ENCODE measurements around the gene CFAP57.

Gene CFAP57

DNA sequence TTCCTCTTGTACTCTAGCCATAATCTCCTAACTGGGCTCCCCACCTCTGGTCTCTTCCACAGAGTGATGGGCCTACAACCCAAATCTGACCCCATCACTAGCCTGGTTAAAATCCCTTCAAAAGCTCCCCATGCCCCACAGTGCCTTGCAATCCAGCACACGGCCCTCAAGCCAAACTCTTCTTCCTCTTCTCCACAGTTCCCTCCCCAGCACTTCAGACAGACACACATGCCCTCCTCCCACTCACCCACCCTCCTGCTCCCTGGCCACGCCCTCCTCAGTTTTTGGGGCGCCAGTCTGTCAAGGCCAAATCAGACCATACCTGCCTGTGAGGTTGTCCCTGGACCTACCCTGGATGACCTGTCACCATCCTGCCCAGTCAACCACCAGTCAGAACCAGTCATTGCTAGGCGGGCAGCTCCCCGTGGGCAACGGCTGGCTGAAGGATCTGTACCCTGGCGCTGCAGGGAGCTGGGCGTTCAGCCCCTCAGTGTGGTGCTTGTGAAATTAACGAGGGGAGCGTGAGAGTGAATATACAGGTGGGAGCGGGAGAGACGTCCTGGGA lies 112.5 kb downstream of the CFAP57 start:
- H3K9me3 ChIP-seq (ENCODE audit: insufficient read depth, low read length, severe bottlenecking): no peaks in the 10 kb centered on the region
- no peak overlapping the region for H2AFZ ChIP-seq (ENCODE audit: low read depth, low read length)
- H3K27ac ChIP-seq (ENCODE audit: low read length): no peak overlapping the region
- no peaks in the 10 kb centered on the region for H3K4me1 ChIP-seq (ENCODE audit: insufficient read depth, low read length)
- H3K4me2 ChIP-seq (ENCODE audit: insufficient read depth, low read length): no peak overlapping the region
- no peak overlapping the region for H3K4me3 ChIP-seq (ENCODE audit: low read depth in 1 of 2, low read length in 2 of 2)
- no peak for DNase-seq
- no peaks in the 10 kb centered on the region for H3K36me3 ChIP-seq (ENCODE audit: insufficient read depth, low read length)
- TF ChIP-seq, protein P1, sequence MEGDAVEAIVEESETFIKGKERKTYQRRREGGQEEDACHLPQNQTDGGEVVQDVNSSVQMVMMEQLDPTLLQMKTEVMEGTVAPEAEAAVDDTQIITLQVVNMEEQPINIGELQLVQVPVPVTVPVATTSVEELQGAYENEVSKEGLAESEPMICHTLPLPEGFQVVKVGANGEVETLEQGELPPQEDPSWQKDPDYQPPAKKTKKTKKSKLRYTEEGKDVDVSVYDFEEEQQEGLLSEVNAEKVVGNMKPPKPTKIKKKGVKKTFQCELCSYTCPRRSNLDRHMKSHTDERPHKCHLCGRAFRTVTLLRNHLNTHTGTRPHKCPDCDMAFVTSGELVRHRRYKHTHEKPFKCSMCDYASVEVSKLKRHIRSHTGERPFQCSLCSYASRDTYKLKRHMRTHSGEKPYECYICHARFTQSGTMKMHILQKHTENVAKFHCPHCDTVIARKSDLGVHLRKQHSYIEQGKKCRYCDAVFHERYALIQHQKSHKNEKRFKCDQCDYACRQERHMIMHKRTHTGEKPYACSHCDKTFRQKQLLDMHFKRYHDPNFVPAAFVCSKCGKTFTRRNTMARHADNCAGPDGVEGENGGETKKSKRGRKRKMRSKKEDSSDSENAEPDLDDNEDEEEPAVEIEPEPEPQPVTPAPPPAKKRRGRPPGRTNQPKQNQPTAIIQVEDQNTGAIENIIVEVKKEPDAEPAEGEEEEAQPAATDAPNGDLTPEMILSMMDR (IDR thresholded peaks at IDR 0.05; ENCODE audit: borderline replicate concordance, extremely low read depth, low read length, poor library complexity, severe bottlenecking): no peak
- no peak for TF ChIP-seq EZH2 (IDR thresholded peaks at IDR 0.05; ENCODE audit: borderline replicate concordance, low read depth, low read length, severe bottlenecking)
- H3K27me3 ChIP-seq (ENCODE audit: insufficient read depth, low read length, poor library complexity): no peaks in the 10 kb centered on the region
- ATAC-seq (ENCODE audit: insufficient read depth, low read depth): no peak
- H3K9ac ChIP-seq (ENCODE audit: low read depth, low read length): no peak overlapping the region
- no peaks in the 10 kb centered on the region for H4K20me1 ChIP-seq (ENCODE audit: insufficient read depth, low read length)
- H3K79me2 ChIP-seq (ENCODE audit: insufficient read depth, low read length): no peaks in the 10 kb centered on the region

DNA sequence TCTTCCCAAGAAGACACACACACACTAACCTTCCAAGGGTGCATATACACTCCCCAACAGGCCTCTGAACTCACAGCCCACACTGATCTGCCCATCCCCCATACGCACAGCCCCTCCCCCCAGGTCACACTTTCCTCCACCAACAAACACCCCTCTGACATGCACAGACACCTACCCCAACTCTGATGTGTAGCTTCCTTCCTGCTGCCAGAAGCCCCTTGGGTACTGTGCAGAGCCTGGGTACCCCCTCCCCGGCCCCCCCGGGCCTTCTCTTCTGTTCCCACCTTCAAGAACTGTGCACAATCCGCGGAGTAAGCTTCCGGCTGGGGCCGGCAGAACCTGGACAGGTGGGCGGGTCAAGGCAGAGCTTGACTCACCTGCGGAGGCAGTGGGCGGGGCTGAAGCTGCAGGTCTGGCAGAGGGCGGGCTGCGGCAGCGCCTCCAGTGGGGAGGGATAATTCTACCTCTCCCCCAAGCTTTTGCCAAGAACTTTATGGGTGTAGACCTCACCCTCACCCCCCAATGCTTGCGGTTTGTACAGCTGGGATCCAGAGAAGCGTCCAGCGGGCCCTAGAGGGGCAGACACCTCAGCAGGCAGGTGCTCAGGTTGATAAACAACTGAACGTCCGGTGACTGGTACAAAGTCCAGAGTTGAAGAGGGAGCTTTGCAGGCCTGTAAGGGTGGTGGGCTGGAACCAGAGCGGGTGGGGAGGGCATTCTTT lies 113.3 kb downstream of the CFAP57 start, which contains the start of gene C1orf210:
Gene C1orf210 (minus strand): TSS at position 313 of the 722 bp plus-strand sequence. CDS start 2,311 bp downstream, outside the sequence.
- Histone ChIP-seq H3K9ac (ENCODE audit: low read depth, low read length) (no peak within 1 kb of the TSS), H3K79me2 (ENCODE audit: insufficient read depth, low read length) (no peaks in the 10 kb centered on the region), H3K4me1 (ENCODE audit: insufficient read depth, low read length) (no peaks in the 10 kb centered on the region), H3K9me3 (ENCODE audit: insufficient read depth, low read length, severe bottlenecking) (no peaks in the 10 kb centered on the region), H3K36me3 (ENCODE audit: insufficient read depth, low read length) (no peaks in the 10 kb centered on the region), H3K27ac (ENCODE audit: low read length) (no peak within 1 kb of the TSS), H3K4me2 (ENCODE audit: insufficient read depth, low read length) (no peak within 1 kb of the TSS), H2AFZ (ENCODE audit: low read depth, low read length) (no peak within 1 kb of the TSS), H4K20me1 (ENCODE audit: insufficient read depth, low read length) (no peaks in the 10 kb centered on the region), H3K27me3 (ENCODE audit: insufficient read depth, low read length, poor library complexity) (no peaks in the 10 kb centered on the region), H3K4me3 (ENCODE audit: low read depth in 1 of 2, low read length in 2 of 2) (no peak within 1 kb of the TSS)
- ATAC-seq (ENCODE audit: insufficient read depth, low read depth) (no peak), DNase-seq (no peak)
- no peak for TF ChIP-seq EZH2 (IDR thresholded peaks at IDR 0.05; ENCODE audit: borderline replicate concordance, low read depth, low read length, severe bottlenecking)
- TF ChIP-seq, protein P1 (IDR thresholded peaks at IDR 0.05; ENCODE audit: borderline replicate concordance, extremely low read depth, low read length, poor library complexity, severe bottlenecking): no peak

DNA sequence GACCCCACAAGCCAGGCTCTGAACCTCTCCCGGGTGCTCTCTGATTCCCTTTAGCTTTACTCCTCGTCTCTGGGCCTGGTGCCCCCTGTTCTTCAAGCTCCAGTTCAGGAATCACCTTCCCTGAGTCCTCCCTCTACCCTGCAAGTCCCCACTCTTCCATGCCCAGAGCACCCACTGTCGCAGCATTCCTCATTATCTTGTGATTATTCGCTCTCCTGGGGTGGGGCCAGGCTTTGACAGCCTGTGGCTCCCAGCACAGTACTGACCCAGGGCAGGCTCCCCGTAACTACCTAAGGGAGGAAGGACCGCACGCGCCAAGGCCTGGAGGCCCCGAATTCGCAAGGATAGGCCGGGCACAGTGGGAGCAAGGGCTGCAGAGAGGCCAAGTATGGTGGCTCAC lies 114.0 kb downstream of the CFAP57 start:
- H3K9ac ChIP-seq (ENCODE audit: low read depth, low read length): no peak overlapping the region
- 0 out of 2 replicates have a peak, but pooled peaks cover 2% of the 10 kb centered on the region for H4K20me1 ChIP-seq (ENCODE audit: insufficient read depth, low read length)
- H3K27me3 ChIP-seq (ENCODE audit: insufficient read depth, low read length, poor library complexity): no peaks in the 10 kb centered on the region
- no peaks in the 10 kb centered on the region for H3K79me2 ChIP-seq (ENCODE audit: insufficient read depth, low read length)
- TF ChIP-seq EZH2 (IDR thresholded peaks at IDR 0.05; ENCODE audit: borderline replicate concordance, low read depth, low read length, severe bottlenecking): no peak
- TF ChIP-seq, protein P1 (IDR thresholded peaks at IDR 0.05; ENCODE audit: borderline replicate concordance, extremely low read depth, low read length, poor library complexity, severe bottlenecking): no peak
- H3K4me2 ChIP-seq (ENCODE audit: insufficient read depth, low read length): no peak overlapping the region
- no peaks in the 10 kb centered on the region for H3K36me3 ChIP-seq (ENCODE audit: insufficient read depth, low read length)
- no peak overlapping the region for H3K27ac ChIP-seq (ENCODE audit: low read length)
- no peak for ATAC-seq (ENCODE audit: insufficient read depth, low read depth)
- H2AFZ ChIP-seq (ENCODE audit: low read depth, low read length): no peak overlapping the region
- no peak overlapping the region for H3K4me3 ChIP-seq (ENCODE audit: low read depth in 1 of 2, low read length in 2 of 2)
- DNase-seq: no peak
- no peaks in the 10 kb centered on the region for H3K9me3 ChIP-seq (ENCODE audit: insufficient read depth, low read length, severe bottlenecking)
- no peaks in the 10 kb centered on the region for H3K4me1 ChIP-seq (ENCODE audit: insufficient read depth, low read length)
